CD4-positive, alpha-beta T cell treated with Interferon gamma for 1 hour (primary cell): ENCODE measurements around the gene ISG20.

Experiments
- DNase-seq: peaks from one replicate; pipeline ENCODE4 v3.0.0-alpha.2; 2020

The ISG20 gene

DNA sequence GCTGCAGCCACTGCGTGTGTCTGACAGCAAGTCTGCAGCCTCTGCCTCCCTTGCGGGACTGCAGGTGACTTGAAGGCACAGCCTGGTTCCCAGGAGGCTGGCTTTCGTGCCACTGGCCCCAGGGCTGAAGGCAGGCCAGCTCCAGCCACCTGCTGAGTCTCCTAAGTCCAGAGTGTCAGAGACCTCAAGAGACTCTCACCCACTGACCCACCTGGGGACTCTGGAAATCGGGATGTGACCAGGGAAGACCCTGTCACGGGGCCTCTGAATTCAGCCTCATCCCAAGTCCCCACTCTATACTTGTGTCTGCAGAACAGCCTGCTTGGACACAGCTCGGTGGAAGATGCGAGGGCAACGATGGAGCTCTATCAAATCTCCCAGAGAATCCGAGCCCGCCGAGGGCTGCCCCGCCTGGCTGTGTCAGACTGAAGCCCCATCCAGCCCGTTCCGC is 16.3 kb downstream of the ISG20 start:
- no peak for DNase-seq

GRCh38 chr15:88655800-88656488 is 17.1 kb downstream of the ISG20 start:
- no peak for DNase-seq

- peak; percentile 77 for DNase-seq
Measured at GRCh38 chr15:88656760-88657221, 18.0 kb downstream of the ISG20 start.

- no peak for DNase-seq
Measured at GRCh38 chr15:88657326-88658069, 18.7 kb downstream of the ISG20 start.

DNA sequence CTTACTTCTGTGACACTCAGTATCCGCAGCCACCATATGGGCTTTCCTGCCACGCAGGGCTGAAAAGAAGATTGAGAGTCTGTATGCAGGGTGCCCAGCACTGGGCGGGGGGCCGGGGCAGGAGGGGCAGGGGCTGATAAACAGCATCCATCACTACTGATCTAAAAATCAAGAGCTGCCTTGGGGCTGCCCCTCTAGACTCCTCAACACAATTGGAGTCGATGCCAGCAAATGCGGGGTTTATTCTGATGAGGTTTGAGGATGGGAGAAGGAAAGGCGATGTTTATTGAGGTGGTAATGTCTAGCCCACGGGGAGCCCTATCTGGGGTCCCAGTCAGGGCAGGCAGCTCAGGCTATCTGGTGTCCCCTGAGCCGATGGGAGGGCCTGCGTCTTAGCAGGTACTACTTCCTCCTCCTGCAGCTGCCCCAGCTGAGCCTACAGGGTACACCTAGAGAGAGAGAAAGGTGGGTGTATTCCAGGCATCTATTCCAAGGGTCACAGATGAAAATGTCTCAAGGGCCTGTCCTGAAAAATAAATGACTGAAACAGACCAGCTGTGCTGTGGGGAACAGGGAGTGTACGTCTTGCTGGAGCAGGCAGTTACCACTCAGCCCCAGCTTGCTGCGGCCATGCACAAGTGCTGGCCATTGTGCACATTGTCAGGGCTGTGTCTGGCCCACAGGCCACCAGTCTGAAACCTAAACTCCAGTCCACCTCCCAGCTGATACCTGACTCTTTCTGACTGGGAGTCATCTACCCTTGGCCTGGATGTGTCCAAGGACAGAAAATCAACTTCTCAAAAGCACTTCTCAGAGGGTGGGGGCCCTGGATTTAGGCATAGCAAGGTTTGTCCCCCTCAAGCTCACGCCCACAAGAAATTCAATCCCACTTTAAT is 19.5 kb downstream of the ISG20 start:
- no peak for DNase-seq

GRCh38 chr15:88658972-88659931 is 20.4 kb downstream of the ISG20 start:
- DNase-seq = no peak

DNA sequence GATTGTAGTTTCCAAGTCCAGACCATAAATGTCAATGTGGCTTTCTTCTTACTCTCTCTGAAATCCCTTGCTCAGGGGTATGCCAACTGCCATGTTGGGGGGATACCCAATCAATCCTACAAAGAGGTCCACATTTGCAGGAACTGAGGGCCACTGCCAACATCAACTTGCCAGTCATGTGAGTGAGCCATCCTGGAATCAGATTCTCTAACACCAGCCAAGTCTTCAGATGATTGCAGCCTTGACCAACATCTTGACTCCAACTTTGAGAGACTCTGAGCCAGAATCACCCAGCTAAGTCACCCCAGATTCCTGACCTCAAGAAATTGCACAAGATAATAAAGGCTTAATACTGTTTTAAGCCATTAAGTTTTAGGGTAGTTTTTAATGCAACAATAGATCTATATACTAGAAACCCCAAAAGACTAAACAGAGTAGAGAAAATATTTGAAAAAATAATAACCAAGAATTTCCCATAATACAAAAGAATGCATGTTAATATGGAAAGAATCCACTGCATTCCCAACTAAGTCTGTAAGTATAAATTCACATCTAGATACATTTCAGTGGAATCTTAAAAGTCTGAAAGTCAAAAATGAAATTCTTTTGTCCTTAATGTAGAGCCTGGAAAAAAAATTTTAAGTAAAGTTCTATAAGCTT is 22.4 kb downstream of the ISG20 start:
- no peak for DNase-seq

DNA sequence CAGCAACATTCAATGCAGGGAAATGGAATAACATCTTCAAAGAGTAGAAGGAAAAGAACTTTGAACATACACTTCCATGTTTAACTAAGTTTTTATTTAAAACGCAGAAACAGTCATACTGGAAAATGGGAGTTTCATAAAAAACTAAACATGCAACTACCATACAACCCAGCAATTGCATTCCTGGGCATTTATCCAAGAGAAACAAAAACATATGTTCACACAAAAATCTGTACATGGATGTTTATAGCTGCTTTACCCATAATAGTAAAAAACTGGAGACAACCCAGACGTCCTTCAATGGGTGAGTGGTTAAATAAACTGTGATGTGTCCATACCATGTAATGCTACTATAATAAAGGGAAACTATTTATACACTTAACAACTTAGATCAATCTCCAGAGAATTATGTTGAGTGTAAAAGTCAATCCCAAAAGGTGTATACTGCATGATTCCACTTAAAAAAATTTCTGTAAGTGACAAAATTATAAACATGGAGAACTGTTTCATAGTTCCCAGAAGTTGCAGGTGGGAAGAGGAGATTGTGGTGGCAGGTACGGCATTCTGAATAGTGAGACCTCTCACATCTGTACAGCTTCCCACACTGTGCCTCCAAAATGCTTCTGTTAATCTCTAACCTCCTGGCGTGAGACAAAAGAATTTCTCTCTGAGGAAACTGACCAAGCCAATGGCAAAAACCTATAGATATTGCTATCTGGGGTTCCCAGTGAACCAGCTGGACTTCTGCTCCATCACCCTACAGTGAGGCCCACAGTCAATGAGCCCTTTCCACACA is 23.1 kb downstream of the ISG20 start:
- DNase-seq = no peak

DNA sequence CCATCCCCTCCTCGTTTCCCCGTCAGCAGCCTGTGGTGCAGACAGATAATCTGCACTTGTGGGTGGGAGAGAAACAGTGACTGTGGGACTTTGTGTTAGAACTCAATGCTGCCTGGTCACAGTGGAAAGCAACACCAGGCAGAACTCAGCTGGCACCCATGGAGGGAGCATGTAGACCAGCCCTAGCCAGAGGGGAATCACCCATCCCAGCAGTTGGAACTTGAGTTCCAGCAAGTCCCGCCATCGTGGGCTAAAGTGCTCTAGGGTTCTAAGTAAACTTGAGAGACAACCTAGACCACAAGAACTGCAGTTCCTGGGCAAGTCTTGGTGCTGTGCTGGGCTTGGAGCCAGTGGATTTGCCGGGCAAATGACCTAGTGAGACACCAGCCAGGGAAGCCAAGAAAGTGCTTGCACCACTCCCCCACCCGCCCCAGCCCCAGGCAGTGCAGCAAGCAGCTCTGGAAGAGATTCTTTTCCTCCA is 24.4 kb downstream of the ISG20 start:
- DNase-seq = no peak

DNA sequence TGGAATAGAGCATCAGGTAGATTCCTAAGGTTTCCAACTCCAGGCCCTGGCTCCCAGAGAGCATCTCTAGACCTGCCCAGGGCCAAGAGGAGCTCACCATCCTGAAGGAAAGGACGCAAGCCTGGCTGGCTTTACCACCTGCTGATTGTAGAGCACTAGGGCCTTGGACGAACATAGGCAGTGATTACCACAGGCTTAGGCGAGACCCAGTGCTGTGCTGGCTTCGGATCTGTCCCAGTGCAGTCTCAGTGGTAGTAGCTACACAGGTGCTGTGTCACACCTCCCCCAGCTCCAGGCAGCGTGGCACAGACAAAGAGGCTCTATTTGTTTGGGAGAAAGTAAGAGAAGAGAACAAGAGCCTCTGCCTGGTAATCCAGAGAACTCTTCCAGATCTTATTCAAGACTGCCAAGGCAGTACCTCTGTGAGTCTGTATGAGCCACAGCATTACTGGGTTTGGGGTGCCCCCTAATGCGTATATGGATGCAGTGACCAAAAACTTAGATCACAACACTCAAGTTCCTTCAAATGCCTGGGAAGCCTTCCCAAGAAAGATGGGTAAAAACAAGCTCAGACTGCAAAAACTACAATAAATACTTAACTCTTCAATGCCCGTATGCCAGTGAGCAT is 25.4 kb downstream of the ISG20 start:
- peak; percentile 59 for DNase-seq

DNA sequence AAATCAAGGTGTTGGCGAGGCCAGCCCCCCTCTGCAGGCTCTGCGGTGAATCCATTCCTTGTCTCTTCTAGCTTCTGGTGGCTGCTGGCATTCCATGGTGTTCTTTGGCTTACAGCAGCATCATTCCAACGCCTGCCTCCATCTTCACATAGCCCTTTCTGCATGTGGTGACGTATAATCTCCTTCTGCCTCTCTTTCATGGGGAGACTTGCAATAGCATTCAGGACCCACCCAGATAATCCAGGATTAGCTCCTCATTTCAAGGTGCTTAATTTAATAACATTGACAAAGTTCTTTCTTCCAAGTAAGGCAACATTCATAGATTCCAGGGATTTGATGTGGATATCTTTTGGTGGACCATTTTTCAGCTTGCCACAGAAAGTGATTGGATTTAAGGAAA is 35.8 kb downstream of the ISG20 start:
- DNase-seq = no peak

- DNase-seq = no peak
Measured at GRCh38 chr15:88678755-88679154, 39.9 kb downstream of the ISG20 start.

DNA sequence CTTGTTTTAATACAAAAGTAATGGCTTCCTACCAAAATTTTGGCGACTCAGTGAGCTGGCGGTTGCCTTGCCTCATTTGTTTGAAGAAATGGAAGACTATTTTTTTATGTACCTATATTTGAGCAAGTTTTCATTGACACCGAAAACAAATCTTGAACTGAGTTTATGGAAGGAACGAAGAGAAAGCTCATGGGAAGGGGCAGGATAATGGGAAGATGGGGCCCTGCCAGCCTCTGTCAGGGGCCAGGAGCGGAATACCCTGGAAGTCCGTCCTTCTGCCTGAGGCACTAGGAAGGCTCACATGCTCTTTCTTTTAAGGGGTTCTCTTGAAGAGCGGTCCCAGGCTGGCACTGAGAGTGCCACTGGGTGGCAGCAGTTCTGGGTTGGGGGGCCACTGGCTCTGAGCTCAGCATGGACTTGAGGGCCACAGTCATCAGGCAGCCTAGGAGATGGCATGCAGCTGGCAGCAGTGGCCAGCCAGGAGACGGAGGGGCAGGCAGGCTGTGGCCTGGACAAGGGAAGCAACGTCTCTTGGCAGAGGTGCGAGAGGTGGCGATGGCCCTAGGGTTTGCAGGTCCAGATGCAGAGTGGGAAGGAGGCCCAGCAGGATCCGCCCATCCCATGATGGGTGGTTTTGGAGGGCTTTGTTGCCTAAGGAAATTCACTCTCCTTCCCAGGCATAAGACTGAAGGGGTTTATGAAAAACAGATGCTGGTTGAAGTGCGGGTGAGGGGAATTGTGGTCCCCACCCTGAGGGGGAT is 41.6 kb downstream of the ISG20 start:
- no peak for DNase-seq

GRCh38 chr15:88681610-88682221 is 42.9 kb downstream of the ISG20 start:
- DNase-seq = no peak

DNA sequence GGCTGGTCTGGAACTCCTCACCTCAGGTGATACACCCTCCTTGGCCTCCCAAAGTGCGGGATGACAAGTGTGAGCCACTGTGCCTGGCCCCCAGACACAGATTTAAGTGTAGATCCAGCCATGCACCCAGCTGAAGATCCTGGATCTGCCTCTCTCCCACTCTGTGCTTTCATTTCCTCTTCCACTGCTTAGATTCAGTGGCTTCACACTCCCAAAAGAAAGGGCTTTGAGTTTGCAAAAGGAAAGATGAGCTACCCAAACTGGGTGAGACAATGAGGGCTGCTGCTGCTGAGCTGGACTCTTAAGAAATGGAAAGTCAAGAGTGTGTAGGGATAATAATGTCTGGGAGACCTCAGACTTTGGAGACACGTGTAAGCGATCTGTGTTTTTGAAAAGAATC is 45.5 kb downstream of the ISG20 start:
- DNase-seq = no peak

GRCh38 chr15:88686166-88686565 is 47.4 kb downstream of the ISG20 start:
- no peak for DNase-seq

GRCh38 chr15:88688394-88688933 is 49.6 kb downstream of the ISG20 start:
- no peak for DNase-seq

DNA sequence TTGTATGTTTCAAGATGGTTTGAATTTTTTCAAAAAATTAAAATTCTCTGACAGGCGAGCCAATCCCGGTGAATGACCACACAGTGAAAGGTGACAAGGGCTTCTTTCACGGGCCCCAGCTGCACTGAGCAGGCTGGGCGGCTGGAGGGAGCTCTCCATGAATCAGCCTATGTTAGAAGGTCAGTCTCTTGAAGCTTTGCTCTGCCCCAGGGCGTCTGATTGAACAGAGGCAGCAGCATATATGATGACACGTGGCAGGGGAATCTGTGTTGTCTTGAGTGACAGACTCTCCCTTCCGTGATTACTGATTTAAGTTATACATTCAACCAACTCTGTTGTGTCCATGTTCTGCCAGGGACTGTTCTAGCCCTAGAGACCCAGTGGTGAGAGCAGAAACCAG is 51.5 kb downstream of the ISG20 start:
- no peak for DNase-seq

DNA sequence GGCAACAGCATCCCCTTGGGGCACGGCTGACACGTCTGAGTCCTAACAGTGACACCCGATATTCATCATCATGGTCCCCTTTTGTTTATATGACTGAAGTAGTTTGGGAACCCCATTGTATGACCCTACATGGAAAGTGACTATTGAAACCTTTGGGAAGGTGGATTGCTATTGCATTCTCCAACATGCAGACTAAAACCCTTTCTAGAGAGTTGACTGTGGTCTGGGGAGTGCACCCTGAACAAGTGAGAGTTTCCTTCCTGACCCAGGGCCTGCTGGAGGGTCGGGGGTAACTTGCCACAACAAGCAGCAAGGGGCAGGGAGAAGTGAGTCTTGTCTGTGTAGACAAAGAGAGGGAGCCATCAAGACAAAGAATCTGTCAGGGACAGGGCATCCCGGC is 54.4 kb downstream of the ISG20 start:
- no peak for DNase-seq
